Lower leg skin (tissue), 3 donors: Measurements from ENCODE around the gene SLX4IP.

Source experiments
- CTCF ChIP-seq, 3 donors: fragments of 450-650 bp; IDR thresholded peaks; one replicate each; pipeline ENCODE4 v1.5.1; 2016; ENCODE audit warnings: antibody characterized with exemption in 3 of 3, mild to moderate bottlenecking in 3 of 3, moderate library complexity in 2 of 3
- POLR2A ChIP-seq, 2 donors: fragments of 450-650 bp; IDR thresholded peaks; one replicate each; pipeline ENCODE4 v1.6.1; 2016 to 2017; ENCODE audit warnings: antibody characterized with exemption in 2 of 2, mild to moderate bottlenecking in 1 of 2, moderate library complexity in 1 of 2

GRCh38 chr20:10430704-10431103 is 4.4 kb upstream of the SLX4IP start:
- TF ChIP-seq CTCF (IDR thresholded peaks at IDR 0.05) (no peak), POLR2A (IDR thresholded peaks at IDR 0.05) (no peak)
